ENCODE results near the gene MRPL16. TPM values are rescaled to one million over a fixed set of nuclear protein-coding genes. Genes with fewer than 3 reads are reported as not detected.
"Not testable (repeated sequence)": the region's sequence is repeated elsewhere in the genome, so short reads cannot be mapped to it uniquely, and the experiment has no call there.

The MRPL16 gene
- 55.0 and 66.6 TPM in 2 replicates for total RNA-seq (2014; rRNA removed; shearing (Covaris generic))

- peak; percentile 87 for DNase-seq (ENCODE audit: low read depth)
These were observed at the start of gene MRPL16 for GRCh38 chr11:59810189-59810910. MRPL16 (minus strand) TSS chr11:59810778; CDS start chr11:59810658, 120 bp downstream.

GRCh38 chr11:59859673-59860072, 49.1 kb upstream of the MRPL16 start:
- no peak for DNase-seq (ENCODE audit: low read depth)

- peak; percentile 39 for DNase-seq (ENCODE audit: low read depth)
These were observed 47.2 kb upstream of the MRPL16 start for GRCh38 chr11:59857439-59858434.

GRCh38 chr11:59854871-59855270, 44.3 kb upstream of the MRPL16 start:
- no peak for DNase-seq (ENCODE audit: low read depth)

- DNase-seq (ENCODE audit: low read depth), result not testable (repeated sequence)
These were observed 40.8 kb upstream of the MRPL16 start for GRCh38 chr11:59851416-59851815.

GRCh38 chr11:59849551-59849950, 39.0 kb upstream of the MRPL16 start:
- DNase-seq (ENCODE audit: low read depth), result not testable (repeated sequence)

- no peak for DNase-seq (ENCODE audit: low read depth)
These were observed 38.6 kb upstream of the MRPL16 start for GRCh38 chr11:59849129-59849528.

- DNase-seq (ENCODE audit: low read depth), result not testable (repeated sequence)
These were observed 37.9 kb upstream of the MRPL16 start for GRCh38 chr11:59848439-59848838.

- no peak for DNase-seq (ENCODE audit: low read depth)
These were observed 37.0 kb upstream of the MRPL16 start for GRCh38 chr11:59847626-59848025.

GRCh38 chr11:59846556-59846955, 36.0 kb upstream of the MRPL16 start:
- DNase-seq (ENCODE audit: low read depth), result no peak

GRCh38 chr11:59845399-59845798, 34.8 kb upstream of the MRPL16 start, which contains the start of gene CBLIF:
CBLIF (minus strand) TSS chr11:59845499; CDS start chr11:59845453, 46 bp downstream.
- no peak for DNase-seq (ENCODE audit: low read depth)

- peak; percentile 3 for DNase-seq (ENCODE audit: low read depth)
These were observed 31.7 kb upstream of the MRPL16 start for GRCh38 chr11:59842316-59842715.

- DNase-seq (ENCODE audit: low read depth), result no peak
These were observed 30.9 kb upstream of the MRPL16 start for GRCh38 chr11:59841514-59841913.

- no peak for DNase-seq (ENCODE audit: low read depth)
These were observed 29.0 kb upstream of the MRPL16 start for GRCh38 chr11:59839615-59840014.

- DNase-seq (ENCODE audit: low read depth), result no peak
These were observed 23.0 kb upstream of the MRPL16 start for GRCh38 chr11:59833602-59834001.

- DNase-seq (ENCODE audit: low read depth), result no peak
These were observed 18.8 kb upstream of the MRPL16 start for GRCh38 chr11:59829358-59829757.

- DNase-seq (ENCODE audit: low read depth), result peak; percentile 57
These were observed 12.5 kb upstream of the MRPL16 start for GRCh38 chr11:59822989-59823566.

- DNase-seq (ENCODE audit: low read depth), result no peak
These were observed 8.0 kb upstream of the MRPL16 start for GRCh38 chr11:59818572-59818971.

GRCh38 chr11:59816434-59816833, 5.9 kb upstream of the MRPL16 start:
- DNase-seq (ENCODE audit: low read depth), result not testable (repeated sequence)

- DNase-seq (ENCODE audit: low read depth), result no peak
These were observed 5.2 kb upstream of the MRPL16 start for GRCh38 chr11:59815754-59816153.

GRCh38 chr11:59814021-59814420, 3.4 kb upstream of the MRPL16 start:
- no peak for DNase-seq (ENCODE audit: low read depth)

- DNase-seq (ENCODE audit: low read depth), result no peak
These were observed 2.8 kb upstream of the MRPL16 start for GRCh38 chr11:59813364-59813763.

All from Daoy (cell line).